Stimulated activated CD4-positive, alpha-beta T cell treated with anti-CD3 and anti-CD28 coated beads, Interleukin-12 subunit alpha, Interleukin-12 subunit beta, amount 100 ng/mL, for 4 hours (primary cell): Measurements from ENCODE around the gene NR6A1.

ENCODE experiments used
- DNase-seq: peaks from one replicate; pipeline ENCODE4 v3.0.0-alpha.2; 2020

NR6A1 gene

GRCh38 chr9:124557895-124558294 is 213.2 kb downstream of the NR6A1 start:
- no peak for DNase-seq

- DNase-seq: no peak
Measured at GRCh38 chr9:124555043-124555442, 216.1 kb downstream of the NR6A1 start.

GRCh38 chr9:124553738-124554137 is 217.4 kb downstream of the NR6A1 start:
- DNase-seq: no peak

GRCh38 chr9:124552273-124552605 is 218.9 kb downstream of the NR6A1 start:
- DNase-seq: no peak

GRCh38 chr9:124551472-124552272 is 219.4 kb downstream of the NR6A1 start:
- DNase-seq: no peak

GRCh38 chr9:124550072-124550471 is 221.0 kb downstream of the NR6A1 start:
- no peak for DNase-seq

GRCh38 chr9:124549016-124549415 is 222.1 kb downstream of the NR6A1 start:
- no peak for DNase-seq

GRCh38 chr9:124544535-124544934 is 226.6 kb downstream of the NR6A1 start:
- no peak for DNase-seq

DNA sequence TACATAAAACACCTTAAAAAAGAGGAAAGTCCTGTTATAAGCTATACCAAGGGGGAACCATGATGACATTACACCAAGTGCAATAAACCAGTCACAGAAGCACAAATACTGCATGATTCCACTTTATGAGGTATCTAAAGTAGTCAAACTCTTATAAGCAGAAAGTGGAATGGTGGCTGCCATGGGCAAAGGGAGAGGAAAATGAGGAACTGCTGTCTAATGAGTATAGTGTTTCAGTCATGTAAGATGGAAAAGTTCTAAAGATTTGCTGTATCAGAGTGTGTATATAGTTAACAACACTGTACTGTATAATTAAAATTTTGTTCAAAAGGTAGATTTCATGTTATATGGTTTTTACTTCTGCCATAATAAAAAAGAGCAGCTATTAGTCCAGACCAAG is 229.3 kb downstream of the NR6A1 start:
- DNase-seq: no peak

DNA sequence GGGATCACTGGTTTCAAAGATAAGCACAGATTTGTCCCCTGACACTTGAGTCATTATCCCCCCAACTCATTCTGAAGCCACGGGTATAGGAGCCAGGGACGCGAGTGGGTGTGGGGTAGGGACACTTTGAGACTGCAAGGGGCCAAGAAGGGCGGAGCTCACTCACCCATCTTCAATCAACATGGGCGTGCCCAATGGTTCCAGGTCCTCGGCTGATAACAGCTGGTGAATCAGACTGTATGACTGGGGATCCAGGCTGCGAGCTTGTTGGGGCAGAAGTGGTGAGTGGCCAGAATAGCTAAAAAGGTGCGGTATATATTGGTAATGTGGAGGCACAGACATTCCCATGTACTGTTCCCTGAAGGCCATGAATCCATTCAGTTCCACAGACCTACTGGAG is 233.2 kb downstream of the NR6A1 start:
- no peak for DNase-seq

DNA sequence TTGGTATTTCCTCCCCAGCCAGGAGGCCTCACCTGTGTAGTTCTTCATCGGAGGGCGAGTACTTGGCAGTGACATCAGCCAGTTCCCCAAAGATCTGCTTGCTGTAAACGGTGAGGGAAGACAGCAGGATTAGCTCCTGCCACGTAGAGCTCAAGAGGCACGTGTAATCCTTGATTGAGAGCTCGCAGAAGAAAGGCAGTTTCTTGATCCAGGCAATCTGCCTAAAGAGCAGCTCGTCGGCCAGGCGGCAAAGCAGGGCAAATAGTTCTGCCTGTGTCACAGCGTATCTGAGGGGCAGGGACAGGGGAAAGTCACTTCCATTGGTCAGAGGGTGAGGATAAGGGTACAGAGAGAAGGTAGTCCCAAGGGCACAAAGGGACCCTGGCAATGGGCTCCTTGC is 235.3 kb downstream of the NR6A1 start:
- DNase-seq: no peak

- no peak for DNase-seq
Measured at GRCh38 chr9:124532897-124533296, 238.2 kb downstream of the NR6A1 start.

GRCh38 chr9:124531115-124531514 is 240.0 kb downstream of the NR6A1 start:
- no peak for DNase-seq

- no peak for DNase-seq
Measured at GRCh38 chr9:124530246-124530645, 240.9 kb downstream of the NR6A1 start.

GRCh38 chr9:124527781-124528180 is 243.3 kb downstream of the NR6A1 start:
- no peak for DNase-seq

DNA sequence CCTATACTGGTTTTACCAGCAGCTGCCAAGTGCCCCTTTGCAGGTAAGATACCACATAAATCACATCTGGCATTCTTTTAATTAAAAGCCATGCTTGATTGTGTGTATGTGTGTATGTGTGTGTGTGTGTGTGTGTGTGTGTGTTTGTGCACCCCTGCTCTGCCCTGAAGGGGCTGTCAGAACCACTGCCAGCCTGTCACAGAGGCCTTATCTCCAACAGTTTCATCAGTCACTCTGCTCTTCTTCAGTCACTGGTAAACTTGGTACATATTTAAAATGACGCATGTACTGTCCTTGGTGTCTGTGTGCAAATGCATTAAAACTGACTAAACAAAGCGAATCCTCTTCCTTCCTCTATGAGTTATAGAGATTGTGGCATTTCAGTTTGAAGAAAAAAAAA is 244.9 kb downstream of the NR6A1 start:
- no peak for DNase-seq

DNA sequence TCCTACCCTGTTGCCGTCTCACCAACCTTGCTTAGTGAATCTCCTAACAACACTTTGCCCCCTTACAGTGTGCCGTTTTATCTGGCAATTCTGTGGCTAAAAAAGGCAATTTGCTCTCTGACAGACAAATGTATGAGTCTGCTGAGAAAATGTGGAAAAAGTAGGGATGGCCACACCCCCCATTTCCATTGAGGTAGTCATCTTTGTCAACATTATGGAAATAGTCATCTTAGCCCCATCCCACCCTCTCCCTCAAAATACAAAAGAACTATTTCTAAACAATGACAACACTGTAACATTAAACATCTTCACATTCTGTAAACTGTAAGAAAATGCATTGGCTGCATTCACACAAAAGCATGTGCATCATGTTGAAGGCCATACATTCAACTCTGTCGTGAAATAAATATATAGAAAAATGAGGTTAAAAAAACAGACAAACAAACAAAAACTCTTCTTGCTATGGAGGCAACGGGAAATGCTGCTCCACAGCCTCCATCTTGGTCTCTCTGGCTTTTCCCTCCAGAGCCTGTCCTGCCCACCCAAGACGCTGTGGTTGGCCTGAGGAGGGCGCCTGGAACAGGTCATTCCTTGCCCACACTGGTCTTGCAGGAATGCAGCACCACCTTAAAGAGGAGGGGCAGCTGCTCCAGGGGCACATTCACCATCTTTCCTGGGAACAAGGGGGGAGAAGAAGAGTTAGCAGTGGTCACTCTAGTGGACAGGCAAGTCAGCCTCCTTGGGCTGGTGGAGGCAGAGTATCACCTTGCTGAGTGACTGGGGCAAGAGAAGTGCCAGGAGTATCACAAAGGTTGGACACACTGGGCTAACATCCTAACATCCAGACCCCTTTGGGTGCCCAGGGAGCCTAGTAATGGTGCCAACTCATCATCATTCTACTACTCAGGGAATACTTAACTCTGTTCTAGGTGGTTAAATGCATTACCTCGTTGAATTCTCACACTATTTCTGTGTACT is 248.7 kb downstream of the NR6A1 start:
- no peak for DNase-seq

DNA sequence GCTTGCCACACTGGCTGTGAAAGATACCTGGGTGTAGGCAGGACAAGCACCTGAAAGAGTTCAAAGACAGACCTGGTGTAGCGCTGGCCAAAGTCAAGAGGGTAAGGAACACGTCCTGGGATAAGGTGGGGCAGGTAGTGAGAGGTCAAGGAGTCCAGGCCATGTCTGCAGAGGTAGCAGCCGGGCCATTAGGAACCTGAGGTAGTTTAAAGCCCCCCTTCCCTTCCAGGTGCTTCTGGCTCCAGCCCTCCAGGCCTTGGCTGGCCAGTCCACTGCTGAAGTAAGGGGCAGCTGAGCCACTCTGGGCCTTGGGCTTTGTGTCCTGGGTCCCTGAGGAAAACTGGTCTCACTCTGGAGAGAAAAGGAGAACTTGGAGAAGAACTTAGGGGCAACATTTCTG is 250.0 kb downstream of the NR6A1 start:
- DNase-seq: no peak

DNA sequence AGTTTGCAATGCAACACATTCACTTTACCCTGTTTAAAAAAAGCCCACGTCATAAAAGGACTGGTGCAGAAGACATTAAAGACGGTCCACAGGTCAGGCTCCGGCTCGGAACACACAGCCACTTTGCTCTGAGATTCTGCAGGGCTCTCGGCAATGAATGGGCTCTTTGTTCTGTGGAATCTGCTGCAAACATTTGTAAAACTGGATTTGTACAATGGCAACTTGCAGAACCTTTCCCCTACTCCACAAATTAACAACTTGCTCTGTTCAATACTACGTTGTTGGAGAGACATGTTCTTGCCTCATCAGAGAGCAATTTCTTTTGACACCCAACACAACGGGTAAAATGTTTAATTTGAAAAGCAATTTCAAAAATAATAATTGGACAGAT is 250.9 kb downstream of the NR6A1 start:
- no peak for DNase-seq

DNA sequence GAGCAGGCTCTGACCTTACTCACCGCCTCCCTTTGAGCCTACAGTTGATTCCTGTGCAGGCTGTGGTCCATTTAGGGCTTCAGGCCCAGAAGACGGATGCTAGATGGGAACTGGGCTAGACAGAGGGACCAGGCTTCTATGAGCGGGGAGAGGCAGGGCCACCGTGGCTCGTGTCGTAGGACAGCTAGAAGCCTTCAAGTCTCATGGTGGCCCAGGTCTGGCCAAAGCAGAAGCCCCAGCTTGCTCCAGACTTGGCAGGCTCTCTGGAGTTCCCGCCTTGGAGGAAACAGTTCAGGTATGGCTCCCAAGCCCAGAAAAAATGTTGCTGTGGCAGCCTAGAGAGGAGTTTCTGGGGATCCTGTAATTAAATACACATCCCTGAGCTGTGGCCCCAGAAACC is 253.0 kb downstream of the NR6A1 start:
- DNase-seq: no peak

GRCh38 chr9:124517600-124517999 is 253.5 kb downstream of the NR6A1 start:
- DNase-seq: no peak

GRCh38 chr9:124514874-124515273 is 256.2 kb downstream of the NR6A1 start:
- no peak for DNase-seq

GRCh38 chr9:124514125-124514524 is 257.0 kb downstream of the NR6A1 start:
- DNase-seq: no peak

- DNase-seq: no peak
Measured at GRCh38 chr9:124513376-124513994, 257.6 kb downstream of the NR6A1 start.
